Osteocyte (in vitro differentiated cells): ENCODE data around the gene FOXJ3. TPM values are rescaled to one million over a fixed set of nuclear protein-coding genes. Genes with fewer than 3 reads are reported as not detected.
A peak's percentile ranks its signal among the peaks of the same experiment; 100 is the strongest.

Experiments used
- DNase-seq: peaks from one replicate; pipeline ENCODE4 v3.0.0; 2021; ENCODE audit warnings: mixed read lengths; ENCODE audit not compliant: unreplicated experiment; ENCODE audit errors: extremely low spot score
- H3K27ac Mint-ChIP-seq: one replicate; pipeline ENCODE4 v1.8.0; 2021; ENCODE audit warnings: mild to moderate bottlenecking, mixed read lengths; ENCODE audit not compliant: unreplicated experiment
- H3K27me3 Mint-ChIP-seq: one replicate; pipeline ENCODE4 v1.8.0; 2021; ENCODE audit warnings: mixed read lengths; ENCODE audit not compliant: unreplicated experiment
- H3K36me3 Mint-ChIP-seq: one replicate; pipeline ENCODE4 v1.8.0; 2021; ENCODE audit warnings: mixed read lengths; ENCODE audit not compliant: unreplicated experiment
- H3K4me1 Mint-ChIP-seq: one replicate; pipeline ENCODE4 v1.8.0; 2021; ENCODE audit warnings: mixed read lengths; ENCODE audit not compliant: unreplicated experiment
- H3K4me3 Mint-ChIP-seq: one replicate; pipeline ENCODE4 v1.8.0; 2021; ENCODE audit warnings: mild to moderate bottlenecking, moderate library complexity, mixed read lengths; ENCODE audit not compliant: unreplicated experiment
- H3K9me3 Mint-ChIP-seq: one replicate; pipeline ENCODE4 v1.8.0; 2021; ENCODE audit warnings: mixed read lengths; ENCODE audit not compliant: unreplicated experiment
- total RNA-seq: library from RNA; stranded (reverse); gene quantifications from 2 replicates; pipeline ENCODE4 v1.2.1, GENCODE V29; 2021
- TF ChIP-seq, protein P1 (sequence below): fragments of 200-600 bp; sonication (generic); IDR thresholded peaks from 2 replicates; pipeline ENCODE4 v1.5.0; 2021; ENCODE audit warnings: antibody characterized with exemption, mild to moderate bottlenecking, moderate library complexity

Gene FOXJ3
- total RNA-seq, 1 donor from 2014 or later = 34.6 TPM

DNA sequence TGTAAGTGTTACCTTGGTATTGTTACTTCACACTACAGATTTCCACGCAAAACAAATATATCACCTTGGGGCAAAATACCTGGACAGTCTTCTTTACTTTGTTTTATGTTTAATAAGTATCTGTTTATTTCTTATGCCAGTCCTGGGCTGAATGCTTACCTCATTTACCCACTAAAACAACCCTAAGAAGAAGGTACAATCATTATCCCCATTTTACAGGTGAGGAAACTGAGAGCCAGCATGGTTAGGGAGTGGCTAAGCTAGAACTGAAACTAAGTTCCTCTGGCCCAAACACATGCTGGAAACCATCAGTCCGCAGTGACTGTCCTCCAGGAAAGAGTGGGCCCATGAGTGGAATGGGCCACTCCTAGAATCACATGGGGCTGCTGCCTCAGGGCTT, 194.8 kb downstream of the FOXJ3 start:
- H3K36me3 Mint-ChIP-seq = no peaks in the 10 kb centered on the region
- no peaks in the 10 kb centered on the region for H3K4me1 Mint-ChIP-seq
- H3K4me3 Mint-ChIP-seq = no peak overlapping the region
- H3K27me3 Mint-ChIP-seq = peaks cover 48% of the 10 kb centered on the region
- no peak overlapping the region for H3K27ac Mint-ChIP-seq
- DNase-seq = no peak
- TF ChIP-seq, protein P1, sequence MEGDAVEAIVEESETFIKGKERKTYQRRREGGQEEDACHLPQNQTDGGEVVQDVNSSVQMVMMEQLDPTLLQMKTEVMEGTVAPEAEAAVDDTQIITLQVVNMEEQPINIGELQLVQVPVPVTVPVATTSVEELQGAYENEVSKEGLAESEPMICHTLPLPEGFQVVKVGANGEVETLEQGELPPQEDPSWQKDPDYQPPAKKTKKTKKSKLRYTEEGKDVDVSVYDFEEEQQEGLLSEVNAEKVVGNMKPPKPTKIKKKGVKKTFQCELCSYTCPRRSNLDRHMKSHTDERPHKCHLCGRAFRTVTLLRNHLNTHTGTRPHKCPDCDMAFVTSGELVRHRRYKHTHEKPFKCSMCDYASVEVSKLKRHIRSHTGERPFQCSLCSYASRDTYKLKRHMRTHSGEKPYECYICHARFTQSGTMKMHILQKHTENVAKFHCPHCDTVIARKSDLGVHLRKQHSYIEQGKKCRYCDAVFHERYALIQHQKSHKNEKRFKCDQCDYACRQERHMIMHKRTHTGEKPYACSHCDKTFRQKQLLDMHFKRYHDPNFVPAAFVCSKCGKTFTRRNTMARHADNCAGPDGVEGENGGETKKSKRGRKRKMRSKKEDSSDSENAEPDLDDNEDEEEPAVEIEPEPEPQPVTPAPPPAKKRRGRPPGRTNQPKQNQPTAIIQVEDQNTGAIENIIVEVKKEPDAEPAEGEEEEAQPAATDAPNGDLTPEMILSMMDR = no peak
- H3K9me3 Mint-ChIP-seq = no peaks in the 10 kb centered on the region

DNA sequence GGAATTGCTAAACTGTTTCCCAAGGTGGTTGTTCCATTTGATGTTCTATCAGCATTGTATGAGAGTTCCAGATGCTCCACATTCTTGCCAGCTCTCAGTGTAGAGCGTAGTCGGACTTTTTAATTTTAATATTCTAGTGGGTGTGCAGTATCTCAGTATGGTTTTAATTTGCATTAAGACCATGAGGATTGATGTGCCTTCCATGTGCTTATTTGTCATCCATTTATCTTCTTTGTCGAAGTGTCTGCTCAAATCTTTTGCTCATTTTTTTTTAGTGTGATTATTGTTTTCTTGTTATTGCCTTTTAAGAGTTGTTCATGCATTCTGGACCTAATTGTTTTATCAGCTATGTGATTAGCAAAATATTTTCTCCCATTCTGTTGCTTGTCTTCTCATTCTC, 195.6 kb downstream of the FOXJ3 start:
- Mint-ChIP-seq H3K36me3 (no peaks in the 10 kb centered on the region), H3K27ac (no peak overlapping the region), H3K9me3 (no peaks in the 10 kb centered on the region), H3K4me3 (no peak overlapping the region), H3K4me1 (no peaks in the 10 kb centered on the region), H3K27me3 (peaks cover 54% of the 10 kb centered on the region)
- TF ChIP-seq, protein P1 = no peak
- DNase-seq = no peak

DNA sequence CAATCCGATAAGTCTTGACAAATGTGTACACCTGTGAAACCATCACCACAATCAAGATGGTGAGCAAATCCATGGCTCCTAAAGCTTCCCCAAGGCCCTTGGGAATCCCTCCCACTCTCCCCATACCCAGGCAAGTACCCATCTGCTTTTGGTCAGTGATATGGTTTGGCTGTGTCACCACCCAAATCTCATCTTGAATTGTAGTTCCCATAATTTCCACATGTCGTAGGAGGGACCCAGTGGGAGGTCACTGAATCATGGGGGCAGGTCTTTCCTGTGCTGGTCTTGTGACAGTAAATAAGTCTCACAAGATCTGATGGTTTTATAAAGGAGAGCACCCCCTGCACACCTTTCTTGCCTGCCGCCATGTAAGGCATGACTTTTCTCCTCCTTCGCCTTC, 196.4 kb downstream of the FOXJ3 start:
- Mint-ChIP-seq H3K9me3 (no peaks in the 10 kb centered on the region), H3K27ac (no peak overlapping the region), H3K27me3 (peaks cover 50% of the 10 kb centered on the region), H3K4me3 (no peak overlapping the region), H3K36me3 (no peaks in the 10 kb centered on the region), H3K4me1 (no peaks in the 10 kb centered on the region)
- TF ChIP-seq, protein P1 = no peak
- no peak for DNase-seq

DNA sequence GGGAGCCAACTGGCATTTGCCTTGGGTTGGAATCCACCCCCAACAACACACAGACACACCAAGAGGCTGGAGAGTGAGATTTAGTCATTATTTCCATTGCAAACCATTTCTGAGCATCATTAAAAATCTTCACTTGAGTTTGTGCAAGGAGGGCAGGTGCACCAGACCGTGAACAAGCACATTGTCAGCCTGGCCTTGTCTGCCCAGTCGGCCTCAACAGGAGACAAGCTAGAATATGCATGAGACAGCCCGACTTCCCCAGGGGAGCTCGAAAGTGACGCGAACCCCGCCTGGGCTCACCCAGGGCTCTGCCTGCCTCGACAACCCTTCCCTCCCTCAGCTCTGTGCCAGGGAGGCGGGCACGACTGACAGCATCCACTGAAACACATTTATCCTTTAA, 197.3 kb downstream of the FOXJ3 start:
- no peaks in the 10 kb centered on the region for H3K4me1 Mint-ChIP-seq
- peak; percentile 80 for DNase-seq
- TF ChIP-seq, protein P1 = no peak
- no peak overlapping the region for H3K27ac Mint-ChIP-seq
- no peak overlapping the region for H3K4me3 Mint-ChIP-seq
- H3K27me3 Mint-ChIP-seq = peaks cover 46% of the 10 kb centered on the region
- no peaks in the 10 kb centered on the region for H3K36me3 Mint-ChIP-seq
- H3K9me3 Mint-ChIP-seq = no peaks in the 10 kb centered on the region

DNA sequence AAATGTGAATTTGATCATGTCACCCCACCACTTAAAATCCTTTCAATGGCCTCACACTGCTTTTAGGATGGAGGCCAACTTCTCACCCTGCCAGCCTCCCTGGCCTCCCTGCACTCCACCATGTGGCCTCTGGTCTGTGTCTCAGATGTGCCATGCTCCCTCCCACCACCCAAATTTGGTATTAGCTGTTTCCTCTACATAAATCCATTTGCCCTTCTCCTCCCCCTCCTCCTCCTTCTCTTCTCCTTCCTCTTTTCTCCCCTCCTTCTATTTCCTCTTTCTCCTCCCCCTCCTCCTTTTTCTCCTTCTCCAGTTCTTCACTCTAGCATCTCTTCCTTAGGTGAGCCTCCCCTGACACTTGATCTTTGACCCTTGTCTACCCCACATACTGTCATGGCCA, 198.6 kb downstream of the FOXJ3 start:
- no peak for DNase-seq

More for the DNA sequence above, 198.6 kb downstream of the FOXJ3 start:
- H3K36me3 Mint-ChIP-seq = no peaks in the 10 kb centered on the region
- TF ChIP-seq, protein P1 = no peak
- no peak overlapping the region for H3K4me3 Mint-ChIP-seq
- H3K27ac Mint-ChIP-seq = no peak overlapping the region
- no peaks in the 10 kb centered on the region for H3K9me3 Mint-ChIP-seq
- H3K27me3 Mint-ChIP-seq = peaks cover 40% of the 10 kb centered on the region
- H3K4me1 Mint-ChIP-seq = no peaks in the 10 kb centered on the region
